ENCODE results near the gene CD82. TPM values are rescaled to one million over a fixed set of nuclear protein-coding genes. Genes with fewer than 3 reads are reported as not detected.

The CD82 gene
- total RNA-seq, 3 donors from 2014 or later, result 12.0 to 40.4 (median 38.0) TPM

- peaks cover 13 to 20% of the 10 kb centered on the region in 2 donors for H3K4me1 ChIP-seq
Observed at GRCh38 chr11:44568658-44569473, 3.4 kb downstream of the CD82 start.

GRCh38 chr11:44570411-44571155, 5.1 kb downstream of the CD82 start:
- intact Hi-C loops (cut with DNase I; ENCODE audit: low total_unique reads), result no loop called here
- no peak for TF ChIP-seq CTCF (IDR thresholded peaks at IDR 0.05)
- no peak for TF ChIP-seq POLR2AphosphoS5 (IDR thresholded peaks at IDR 0.05)
- no peak for TF ChIP-seq POLR2A (IDR thresholded peaks at IDR 0.05)
- Histone ChIP-seq H3K27me3 (no peaks in the 10 kb centered on the region), H3K27ac (no peak overlapping the region), H3K36me3 (no peaks in the 10 kb centered on the region), H3K4me3 (no peak overlapping the region), H3K4me1 (peaks cover 9 to 27% of the 10 kb centered on the region in 2 donors), H3K9me3 (no peaks in the 10 kb centered on the region)
- DNase-seq (ENCODE audit: low spot score in 2 of 2), result no peak

More at GRCh38 chr11:44568658-44569473, 3.4 kb downstream of the CD82 start:
- intact Hi-C loops (cut with DNase I; ENCODE audit: low total_unique reads), result no loop called here
- peak overlapping the region; percentile 65 to 90 for H3K27ac ChIP-seq
- H3K36me3 ChIP-seq, result no peaks in the 10 kb centered on the region
- TF ChIP-seq POLR2AphosphoS5 (IDR thresholded peaks at IDR 0.05), result peak in 1 of 3 donors; percentile 7
- TF ChIP-seq CTCF (IDR thresholded peaks at IDR 0.05), result no peak
- H3K9me3 ChIP-seq, result no peaks in the 10 kb centered on the region
- H3K27me3 ChIP-seq, result no peaks in the 10 kb centered on the region
- DNase-seq (ENCODE audit: low spot score in 2 of 2), result peak; percentile 64 to 65
- H3K4me3 ChIP-seq, result peak overlapping the region in 1 of 3 donors; percentile 32

- intact Hi-C loops (cut with DNase I; ENCODE audit: low total_unique reads), result no loop called here
- H3K27me3 ChIP-seq, result no peaks in the 10 kb centered on the region
- H3K27ac ChIP-seq, result no peak overlapping the region
- no peak for TF ChIP-seq CTCF (IDR thresholded peaks at IDR 0.05)
- no peak for TF ChIP-seq POLR2AphosphoS5 (IDR thresholded peaks at IDR 0.05)
- no peak for TF ChIP-seq POLR2A (IDR thresholded peaks at IDR 0.05)
- H3K36me3 ChIP-seq, result no peaks in the 10 kb centered on the region
- no peak for DNase-seq (ENCODE audit: low spot score in 2 of 2)
- peaks cover 9 to 29% of the 10 kb centered on the region in 2 donors for H3K4me1 ChIP-seq
- no peak overlapping the region for H3K4me3 ChIP-seq
- no peaks in the 10 kb centered on the region for H3K9me3 ChIP-seq
Observed at GRCh38 chr11:44571871-44572270, 6.4 kb downstream of the CD82 start.

GRCh38 chr11:44572436-44572835, 7.0 kb downstream of the CD82 start:
- no peaks in the 10 kb centered on the region for H3K36me3 ChIP-seq
- TF ChIP-seq POLR2A (IDR thresholded peaks at IDR 0.05) (no peak), POLR2AphosphoS5 (IDR thresholded peaks at IDR 0.05) (no peak), CTCF (IDR thresholded peaks at IDR 0.05) (no peak)

GRCh38 chr11:44572884-44573283, 7.4 kb downstream of the CD82 start:
- H3K36me3 ChIP-seq, result no peaks in the 10 kb centered on the region
- peak overlapping the region; percentile 88 to 90 for H3K27ac ChIP-seq
- intact Hi-C loops (cut with DNase I; ENCODE audit: low total_unique reads), result no loop called here
- peaks cover 9 to 33% of the 10 kb centered on the region in 2 donors for H3K4me1 ChIP-seq
- peak in 1 of 2 donors; percentile 83 for DNase-seq (ENCODE audit: low spot score in 2 of 2)
- no peaks in the 10 kb centered on the region for H3K27me3 ChIP-seq
- TF ChIP-seq POLR2A (IDR thresholded peaks at IDR 0.05) (no peak), CTCF (IDR thresholded peaks at IDR 0.05) (no peak), POLR2AphosphoS5 (IDR thresholded peaks at IDR 0.05) (no peak)
- H3K9me3 ChIP-seq, result no peaks in the 10 kb centered on the region
- H3K4me3 ChIP-seq, result no peak overlapping the region

More at GRCh38 chr11:44572436-44572835, 7.0 kb downstream of the CD82 start:
- Histone ChIP-seq H3K4me3 (no peak overlapping the region), H3K27me3 (no peaks in the 10 kb centered on the region), H3K9me3 (no peaks in the 10 kb centered on the region), H3K4me1 (peaks cover 9 to 32% of the 10 kb centered on the region in 2 donors), H3K27ac (no peak overlapping the region)
- DNase-seq (ENCODE audit: low spot score in 2 of 2), result no peak
- intact Hi-C loops (cut with DNase I; ENCODE audit: low total_unique reads), result no loop called here

All from breast epithelium (tissue), 4 donors.